ENCODE results near the gene SLC16A10. TPM values are rescaled to one million over a fixed set of nuclear protein-coding genes. Genes with fewer than 3 reads are reported as not detected.
A peak's percentile ranks its signal among the peaks of the same experiment; 100 is the strongest.

Gene SLC16A10
- total and polyA plus RNA-seq, 2 experiments from 2014 or later = 12.1 to 30.9 TPM

GRCh38 chr6:111088668-111089003, 1.3 kb downstream of the SLC16A10 start (continued):
- TF ChIP-seq ZNF462 (CRISPR knock-in tag; IDR thresholded peaks at IDR 0.05) = no peak
- no peak for TF ChIP-seq CTCF (conservative IDR thresholded peaks at IDR 0.05; ENCODE audit: low read depth in 2 of 2)
- no peak for TF ChIP-seq JUNB (IDR thresholded peaks at IDR 0.05; ENCODE audit: unreplicated experiment)
- no peak for TF ChIP-seq ZNF114 (CRISPR knock-in tag; IDR thresholded peaks at IDR 0.05)
- TF ChIP-seq EZH2phosphoT487 (IDR thresholded peaks at IDR 0.05; ENCODE audit: unreplicated experiment) = no peak
- TF ChIP-seq POLR2AphosphoS5 (IDR thresholded peaks at IDR 0.05; ENCODE audit: low read depth) = no peak
- no peak for TF ChIP-seq EZH2 (IDR thresholded peaks at IDR 0.05; ENCODE audit: low read depth, unreplicated experiment)

- no peak overlapping the region for H2AFZ ChIP-seq
- H3K36me3 ChIP-seq (ENCODE audit: insufficient read depth) = no peaks in the 10 kb centered on the region
- Mint-ChIP-seq H3K9me3 (no peaks in the 10 kb centered on the region), H3K27me3 (ENCODE audit: insufficient read depth, low read depth, poor library complexity) (peaks cover 21% of the 10 kb centered on the region), H3K36me3 (ENCODE audit: low read depth) (peaks cover 7% of the 10 kb centered on the region), H3K27ac (no peak overlapping the region), H3K4me3 (0 out of 3 replicates have a peak overlapping the region, but pooled peaks have one; percentile 22), H3K4me1 (peaks cover 41% of the 10 kb centered on the region)
- no peaks in the 10 kb centered on the region for H3K9me2 ChIP-seq (ENCODE audit: insufficient read depth)
- ATAC-seq (no peak), DNase-seq (ENCODE audit: low spot score) (no peak)
- H3F3A ChIP-seq (replicated peaks; ENCODE audit: low read depth) = no peaks in the 10 kb centered on the region
- no peak overlapping the region for H3K27ac ChIP-seq (ENCODE audit: low read depth)
- peaks cover 50% of the 10 kb centered on the region for H3K79me2 ChIP-seq (replicated peaks; ENCODE audit: insufficient read depth)
- peak overlapping the region; percentile 97 for H3K4me2 ChIP-seq
- peaks cover 29% of the 10 kb centered on the region for H3K4me1 ChIP-seq (ENCODE audit: insufficient read depth)
- no peaks in the 10 kb centered on the region for H4K20me1 ChIP-seq (replicated peaks; ENCODE audit: insufficient read depth)
- peaks cover 16% of the 10 kb centered on the region for H3K27me3 ChIP-seq (ENCODE audit: insufficient read depth)
- H3K4me3 ChIP-seq = 0 out of 2 replicates have a peak overlapping the region, but pooled peaks have one; percentile 78
- no peak for TF ChIP-seq EZH2phosphoT487 (IDR thresholded peaks at IDR 0.05; ENCODE audit: unreplicated experiment)
- no peak for TF ChIP-seq REST (IDR thresholded peaks at IDR 0.05; ENCODE audit: unreplicated experiment)
- no peak for TF ChIP-seq POLR2AphosphoS5 (IDR thresholded peaks at IDR 0.05; ENCODE audit: low read depth)
Observed at GRCh38 chr6:111090766-111091165, 3.5 kb downstream of the SLC16A10 start.

Measured in GM23338 (cell line).